H9 (cell line): Measurements from ENCODE around the gene MYO7B. TPM values are rescaled to one million over a fixed set of nuclear protein-coding genes. Genes with fewer than 3 reads are reported as not detected.
A peak's percentile ranks its signal among the peaks of the same experiment; 100 is the strongest.
"Not testable (repeated sequence)": the region's sequence is repeated elsewhere in the genome, so short reads cannot be mapped to it uniquely, and the experiment has no call there.

Experiments
- DNase-seq: peaks from one replicate; pipeline ENCODE4 v3.0.0-alpha.2; 2017
- H2AFZ ChIP-seq: one replicate; pipeline ENCODE4 v1.6.1; 2013; ENCODE audit warnings: mild to moderate bottlenecking, low read length, control low read depth, moderate library complexity
- H2AK5ac ChIP-seq: 2 replicates; pipeline ENCODE4 v1.6.1; 2013; ENCODE audit warnings: low read length, control low read depth, mixed read lengths; ENCODE audit not compliant: insufficient read length
- H2BK120ac ChIP-seq: one replicate; pipeline ENCODE4 v1.6.1; 2013; ENCODE audit warnings: low read depth, mild to moderate bottlenecking, low read length, control low read depth, inconsistent platforms; ENCODE audit not compliant: poor library complexity, severe bottlenecking
- H2BK12ac ChIP-seq: 2 replicates; pipeline ENCODE4 v1.6.1; 2013; ENCODE audit warnings: low read length, control low read depth, mixed read lengths, low read depth; ENCODE audit not compliant: insufficient read length
- H2BK15ac ChIP-seq: 2 replicates; pipeline ENCODE4 v1.6.1; 2013; ENCODE audit warnings: low read depth, low read length, control low read depth
- H2BK20ac ChIP-seq: one replicate; pipeline ENCODE4 v1.6.1; 2013; ENCODE audit warnings: low read depth, mild to moderate bottlenecking, low read length, control low read depth, inconsistent platforms; ENCODE audit not compliant: poor library complexity, severe bottlenecking
- H2BK5ac ChIP-seq: 2 replicates; pipeline ENCODE4 v1.6.1; 2013; ENCODE audit warnings: low read length, control low read depth, mixed read lengths; ENCODE audit not compliant: insufficient read length
- H3K14ac ChIP-seq: 2 replicates; pipeline ENCODE4 v1.6.1; 2013; ENCODE audit warnings: low read length, control low read depth; ENCODE audit not compliant: insufficient read depth
- H3K18ac ChIP-seq: 2 replicates; pipeline ENCODE4 v1.6.1; 2013; ENCODE audit warnings: low read depth, mild to moderate bottlenecking, mixed read lengths, low read length, control low read depth; ENCODE audit not compliant: insufficient read length
- H3K23ac ChIP-seq: 2 replicates; pipeline ENCODE4 v1.6.1; 2013; ENCODE audit warnings: low read length, control low read depth, mixed read lengths, low read depth; ENCODE audit not compliant: insufficient read length
- H3K23me2 ChIP-seq: 2 replicates; pipeline ENCODE4 v1.6.1; 2013; ENCODE audit warnings: low read depth, mild to moderate bottlenecking, mixed read lengths, low read length, control low read depth; ENCODE audit not compliant: insufficient read length, poor library complexity, severe bottlenecking
- H3K27ac ChIP-seq: 2 replicates; pipeline ENCODE4 v1.5.1; 2013; ENCODE audit warnings: low read length, control low read depth, mixed read lengths, low read depth; ENCODE audit not compliant: insufficient read length
- H3K27me3 ChIP-seq: 2 replicates; pipeline ENCODE4 v1.6.1; 2013; ENCODE audit warnings: low read length, control low read depth, inconsistent platforms; ENCODE audit not compliant: insufficient read depth
- H3K4ac ChIP-seq: 2 replicates; pipeline ENCODE4 v1.6.1; 2013; ENCODE audit warnings: low read depth, mild to moderate bottlenecking, control low read depth, inconsistent platforms, low read length, moderate library complexity
- H3K4me1 ChIP-seq: 2 replicates; pipeline ENCODE4 v1.6.1; 2013; ENCODE audit warnings: low read length, control low read depth, inconsistent platforms; ENCODE audit not compliant: insufficient read depth
- H3K4me2 ChIP-seq: 2 replicates; pipeline ENCODE4 v1.6.1; 2013; ENCODE audit warnings: low read length, control low read depth, mixed read lengths; ENCODE audit not compliant: insufficient read length, insufficient read depth
- H3K56ac ChIP-seq: 2 replicates; pipeline ENCODE4 v1.6.1; 2013; ENCODE audit warnings: low read depth, mild to moderate bottlenecking, mixed read lengths, low read length, control low read depth; ENCODE audit not compliant: insufficient read length
- H3K79me1 ChIP-seq: 2 replicates; pipeline ENCODE4 v1.6.1; 2013; ENCODE audit warnings: low read depth, mild to moderate bottlenecking, moderate library complexity, low read length, control low read depth, inconsistent platforms; ENCODE audit not compliant: insufficient read depth, poor library complexity, severe bottlenecking
- H3K79me2 ChIP-seq: 2 replicates; pipeline ENCODE4 v1.6.1; 2013; ENCODE audit warnings: low read length, control low read depth, inconsistent platforms; ENCODE audit not compliant: insufficient read depth
- H3K9ac ChIP-seq: 2 replicates; pipeline ENCODE4 v1.6.1; 2013; ENCODE audit warnings: low read length, control low read depth, mixed read lengths; ENCODE audit not compliant: insufficient read length; ENCODE audit errors: extremely low read depth
- H3K9me3 ChIP-seq: one replicate; pipeline ENCODE4 v1.6.1; 2013; ENCODE audit warnings: low read depth, low read length, inconsistent platforms; ENCODE audit not compliant: control insufficient read depth
- H3T11ph ChIP-seq: one replicate; pipeline ENCODE4 v1.6.1; 2013; ENCODE audit warnings: mild to moderate bottlenecking, low read length, control low read depth, inconsistent platforms
- H4K20me1 ChIP-seq: one replicate; pipeline ENCODE4 v1.6.1; 2013; ENCODE audit not compliant: control insufficient read depth, insufficient read length, insufficient read depth
- H4K5ac ChIP-seq: 2 replicates; pipeline ENCODE4 v1.6.1; 2013; ENCODE audit warnings: low read depth, mild to moderate bottlenecking, mixed read lengths, low read length, control low read depth; ENCODE audit not compliant: insufficient read length
- H4K8ac ChIP-seq: replicated peaks from 2 replicates; pipeline ENCODE4 v1.6.1; 2013; ENCODE audit warnings: low read length, control low read depth, mixed read lengths, low read depth; ENCODE audit not compliant: insufficient read length
- H4K91ac ChIP-seq: 2 replicates; pipeline ENCODE4 v1.6.1; 2013; ENCODE audit warnings: low read depth, mild to moderate bottlenecking, moderate library complexity, mixed read lengths, low read length, control low read depth; ENCODE audit not compliant: insufficient read length
- H3K27ac Mint-ChIP-seq, 3 experiments: 2 replicates in 2 of 3; 3 replicates in 1 of 3; pipeline ENCODE4 v1.8.0; 2020 to 2021; ENCODE audit warnings: mixed read lengths in 3 of 3, mild to moderate bottlenecking in 1 of 3, moderate library complexity in 1 of 3
- H3K27me3 Mint-ChIP-seq: 2 replicates; pipeline ENCODE4 v1.8.0; 2021; ENCODE audit warnings: low read depth, mild to moderate bottlenecking, moderate library complexity, mixed read lengths
- H3K36me3 Mint-ChIP-seq, 3 experiments: 2 replicates in 2 of 3; 3 replicates in 1 of 3; pipeline ENCODE4 v1.8.0; 2020 to 2021; ENCODE audit warnings: low read depth in 3 of 3, mixed read lengths in 3 of 3; ENCODE audit not compliant: insufficient read depth in 1 of 3
- H3K4me1 Mint-ChIP-seq, 2 experiments: 2 replicates each; pipeline ENCODE4 v1.8.0; 2020; ENCODE audit warnings: mixed read lengths in 2 of 2
- H3K4me3 Mint-ChIP-seq, 2 experiments: 2 replicates in 1 of 2; 3 replicates in 1 of 2; pipeline ENCODE4 v1.8.0; 2020 to 2021; ENCODE audit warnings: mild to moderate bottlenecking in 2 of 2, mixed read lengths in 2 of 2, moderate library complexity in 1 of 2
- H3K9me3 Mint-ChIP-seq, 2 experiments: 2 replicates in 1 of 2; 3 replicates in 1 of 2; pipeline ENCODE4 v1.8.0; 2020; ENCODE audit warnings: mild to moderate bottlenecking in 2 of 2, mixed read lengths in 2 of 2, moderate library complexity in 1 of 2
- WGBS: extraction: QIAGEN DNeasy Blood & Tissue Kit; methylation state at CpG from one replicate; pipeline ENCODE4 v1.1.7; 2013; ENCODE audit warnings: missing lambda C conversion rate, low lambda C conversion rate, mixed read lengths; ENCODE audit not compliant: insufficient read length; ENCODE audit errors: extremely low coverage; 5-methylcytosine and 5-hydroxymethylcytosine counted together
- total RNA-seq: library from RNA; stranded (reverse); gene quantifications from 2 replicates; pipeline ENCODE4 v1.2.1, GENCODE V29; 2021
- TF ChIP-seq, protein P1 (sequence below): fragments of 200-600 bp; sonication (generic); conservative IDR thresholded peaks from 3 replicates; pipeline ENCODE4 v1.8.0; 2021; ENCODE audit warnings: antibody characterized with exemption, mild to moderate bottlenecking

Gene MYO7B
- total RNA-seq, 1 experiment from 2014 or later: not detected

- H3K27me3 Mint-ChIP-seq: no peaks in the 10 kb centered on the region
- Histone ChIP-seq H3K4ac (no peak overlapping the region), H2BK12ac (no peak overlapping the region), H2BK5ac (no peak overlapping the region), H3K27ac (no peak overlapping the region), H2BK15ac (no peak overlapping the region), H2AK5ac (no peak overlapping the region), H3K79me2 (peaks cover 26% of the 10 kb centered on the region), H2BK20ac (no peak overlapping the region), H4K91ac (no peak overlapping the region), H2BK120ac (no peak overlapping the region), H4K20me1 (no peaks in the 10 kb centered on the region), H3K27me3 (no peaks in the 10 kb centered on the region), H3K56ac (no peak overlapping the region), H4K5ac (no peak overlapping the region), H3K23ac (no peak overlapping the region), H3K4me1 (no peaks in the 10 kb centered on the region; the same call in 1 of the 2 replicates), H3K9ac (no peak overlapping the region), H3K18ac (no peak overlapping the region), H3K14ac (no peak overlapping the region), H3K79me1 (peaks cover 6% of the 10 kb centered on the region), H3T11ph (no peak overlapping the region), H4K8ac (no peak overlapping the region), H2AFZ (no peak overlapping the region), H3K4me2 (no peak overlapping the region), H3K23me2 (peaks cover 9% of the 10 kb centered on the region), H3K9me3 (no peaks in the 10 kb centered on the region)
- peaks cover 11 to 41% (median 37%) of the 10 kb centered on the region in 3 experiments for H3K36me3 Mint-ChIP-seq
- no peaks in the 10 kb centered on the region for H3K9me3 Mint-ChIP-seq
- peaks cover 14 to 18% of the 10 kb centered on the region in 2 experiments for H3K4me1 Mint-ChIP-seq
- H3K4me3 Mint-ChIP-seq: no peak overlapping the region
- no CpG with 5 or more reads among the region's 8 CpGs for WGBS
- DNase-seq: no peak
- H3K27ac Mint-ChIP-seq: no peak overlapping the region
- TF ChIP-seq, protein P1, sequence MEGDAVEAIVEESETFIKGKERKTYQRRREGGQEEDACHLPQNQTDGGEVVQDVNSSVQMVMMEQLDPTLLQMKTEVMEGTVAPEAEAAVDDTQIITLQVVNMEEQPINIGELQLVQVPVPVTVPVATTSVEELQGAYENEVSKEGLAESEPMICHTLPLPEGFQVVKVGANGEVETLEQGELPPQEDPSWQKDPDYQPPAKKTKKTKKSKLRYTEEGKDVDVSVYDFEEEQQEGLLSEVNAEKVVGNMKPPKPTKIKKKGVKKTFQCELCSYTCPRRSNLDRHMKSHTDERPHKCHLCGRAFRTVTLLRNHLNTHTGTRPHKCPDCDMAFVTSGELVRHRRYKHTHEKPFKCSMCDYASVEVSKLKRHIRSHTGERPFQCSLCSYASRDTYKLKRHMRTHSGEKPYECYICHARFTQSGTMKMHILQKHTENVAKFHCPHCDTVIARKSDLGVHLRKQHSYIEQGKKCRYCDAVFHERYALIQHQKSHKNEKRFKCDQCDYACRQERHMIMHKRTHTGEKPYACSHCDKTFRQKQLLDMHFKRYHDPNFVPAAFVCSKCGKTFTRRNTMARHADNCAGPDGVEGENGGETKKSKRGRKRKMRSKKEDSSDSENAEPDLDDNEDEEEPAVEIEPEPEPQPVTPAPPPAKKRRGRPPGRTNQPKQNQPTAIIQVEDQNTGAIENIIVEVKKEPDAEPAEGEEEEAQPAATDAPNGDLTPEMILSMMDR: no peak
Observed at GRCh38 chr2:127523269-127523939, 12.1 kb upstream of the MYO7B start.

GRCh38 chr2:127524198-127524834 lies 11.2 kb upstream of the MYO7B start:
- not testable (repeated sequence) for H3K79me1 ChIP-seq, H3K4me1 ChIP-seq, H3K23me2 ChIP-seq, H3T11ph ChIP-seq, H3K9ac ChIP-seq, H3K4me2 ChIP-seq, H3K27me3 Mint-ChIP-seq, H3K56ac ChIP-seq, H4K8ac ChIP-seq, H3K23ac ChIP-seq, H4K20me1 ChIP-seq, H3K27ac ChIP-seq, DNase-seq, H2BK12ac ChIP-seq, H2BK120ac ChIP-seq, H3K9me3 ChIP-seq, H3K18ac ChIP-seq, H2BK5ac ChIP-seq, H2BK20ac ChIP-seq, H2AK5ac ChIP-seq, H3K14ac ChIP-seq, H3K4ac ChIP-seq, H3K27me3 ChIP-seq, H3K9me3 Mint-ChIP-seq, H3K27ac Mint-ChIP-seq, H2BK15ac ChIP-seq, H4K5ac ChIP-seq, H4K91ac ChIP-seq, H2AFZ ChIP-seq
- H3K36me3 Mint-ChIP-seq: peaks cover 11 to 41% (median 37%) of the 10 kb centered on the region in 3 experiments
- H3K4me3 Mint-ChIP-seq: peak overlapping the region; percentile 91 to 99; a peak in 4 of 5 replicates
- no CpG with 5 or more reads among the region's 7 CpGs for WGBS
- H3K4me1 Mint-ChIP-seq: peaks cover 16 to 20% of the 10 kb centered on the region in 2 experiments
- peaks cover 26% of the 10 kb centered on the region for H3K79me2 ChIP-seq
